ENCODE data around the gene NECAB2.

NECAB2 gene

DNA sequence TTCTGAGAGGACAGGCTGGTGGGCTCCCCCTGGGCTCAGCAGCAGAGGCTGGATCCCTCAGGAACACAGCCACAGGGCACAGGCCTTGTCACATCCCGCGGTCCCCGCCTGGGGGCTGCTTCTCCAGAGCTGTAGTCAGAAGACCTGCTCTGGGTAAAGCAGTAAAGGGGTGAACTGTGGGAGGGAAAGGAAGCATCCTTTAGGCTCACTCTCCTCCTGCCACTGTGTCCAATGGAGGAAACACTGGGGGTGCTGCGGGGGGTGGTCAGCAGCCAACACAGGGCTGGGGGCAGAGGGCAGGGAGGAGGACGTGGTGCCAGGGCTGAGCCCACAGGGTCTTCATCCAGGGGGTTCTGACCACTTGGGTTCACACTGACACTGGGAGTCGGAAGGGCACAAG, 79.6 kb downstream of the NECAB2 start:
- no peak for DNase-seq

DNA sequence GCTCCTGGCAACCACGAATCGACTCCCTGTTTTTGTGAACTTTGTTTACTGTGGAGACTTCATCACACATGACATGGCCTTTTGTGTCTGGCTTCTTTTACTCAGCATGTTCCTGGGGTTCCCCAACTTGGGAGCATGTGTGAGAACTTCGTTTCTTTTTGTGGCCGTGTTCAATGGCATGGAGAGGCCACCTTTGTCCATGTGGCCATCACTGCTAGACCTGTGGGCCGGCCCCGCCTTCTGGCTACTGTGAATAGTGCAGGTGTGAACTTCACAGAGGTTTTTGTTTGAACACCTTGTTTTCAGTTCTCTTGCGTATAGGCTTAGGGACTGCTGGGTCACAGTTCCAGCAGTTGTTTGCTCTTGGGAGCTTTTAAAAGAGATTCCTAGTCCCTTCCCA, 80.2 kb downstream of the NECAB2 start:
- DNase-seq, result no peak

DNA sequence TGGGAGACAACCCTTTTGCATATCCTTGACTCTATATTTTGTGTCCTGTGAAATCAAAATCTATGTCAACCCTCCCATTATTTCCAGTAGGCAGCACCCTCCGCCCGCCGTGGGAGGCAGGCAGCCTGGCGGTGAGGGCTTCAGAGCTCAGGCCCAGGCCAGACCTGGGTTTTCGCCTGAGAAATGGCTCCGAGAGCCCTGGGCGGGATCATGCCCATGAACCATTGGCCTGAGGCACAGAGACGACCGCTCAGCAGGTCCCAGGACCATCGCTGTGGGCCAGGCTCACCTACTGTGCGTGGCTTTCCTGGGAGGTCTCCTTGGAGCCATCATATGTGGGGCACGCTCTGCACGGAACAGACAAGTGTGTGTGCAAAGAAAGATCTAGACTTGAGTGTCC, 80.8 kb downstream of the NECAB2 start:
- DNase-seq, result no peak

DNA sequence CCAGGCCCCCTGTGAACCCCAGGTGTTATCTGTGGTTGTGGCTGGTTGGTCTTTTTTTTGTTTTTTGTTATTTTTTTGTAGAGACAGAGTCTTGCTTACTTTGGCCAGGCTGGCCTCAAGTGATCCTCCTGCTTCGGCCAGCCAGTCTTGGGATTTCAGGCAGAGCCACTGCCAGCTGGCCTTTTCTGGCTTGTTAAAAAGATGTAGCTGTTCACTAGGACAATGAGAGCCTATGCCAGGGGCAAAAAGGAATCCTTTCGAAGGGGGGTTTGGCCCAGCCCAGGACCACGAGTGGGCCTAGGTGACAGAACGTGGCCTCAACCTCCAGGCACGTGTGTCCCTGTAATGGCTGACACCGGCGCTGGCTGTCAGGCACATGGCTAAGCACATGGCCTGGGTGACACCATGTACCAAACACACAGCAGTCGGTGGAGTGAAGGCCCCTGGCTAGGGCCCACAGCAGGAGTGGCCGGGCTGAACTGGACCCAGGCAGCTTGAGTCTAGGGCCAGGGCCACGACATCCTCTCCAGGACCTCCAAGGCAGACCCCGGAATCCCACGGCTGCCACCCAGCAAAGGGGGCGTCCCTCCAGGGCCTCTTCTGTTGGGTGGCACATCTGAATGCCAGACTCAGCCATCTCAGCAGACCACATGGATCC, 81.5 kb downstream of the NECAB2 start:
- DNase-seq, result no peak

DNA sequence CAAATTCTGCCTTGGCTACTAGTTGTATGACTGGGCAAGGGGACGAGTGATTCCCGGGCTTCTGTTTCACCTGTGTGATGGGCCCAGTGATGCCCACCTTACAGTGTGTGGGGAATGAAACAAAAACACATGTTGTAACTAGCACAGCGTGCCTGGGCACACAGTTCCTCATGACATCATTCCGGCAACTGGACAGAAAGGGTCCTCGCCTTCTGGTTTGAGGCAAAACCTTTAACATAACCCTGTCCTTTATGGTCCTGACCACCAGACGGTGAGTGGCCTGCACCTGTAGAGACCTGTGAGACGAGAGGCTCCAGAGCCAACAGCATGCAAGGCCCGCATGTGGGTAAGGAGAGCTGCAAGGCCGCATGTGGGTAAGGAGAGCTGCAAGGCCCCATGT, 82.3 kb downstream of the NECAB2 start:
- DNase-seq, result no peak

DNA sequence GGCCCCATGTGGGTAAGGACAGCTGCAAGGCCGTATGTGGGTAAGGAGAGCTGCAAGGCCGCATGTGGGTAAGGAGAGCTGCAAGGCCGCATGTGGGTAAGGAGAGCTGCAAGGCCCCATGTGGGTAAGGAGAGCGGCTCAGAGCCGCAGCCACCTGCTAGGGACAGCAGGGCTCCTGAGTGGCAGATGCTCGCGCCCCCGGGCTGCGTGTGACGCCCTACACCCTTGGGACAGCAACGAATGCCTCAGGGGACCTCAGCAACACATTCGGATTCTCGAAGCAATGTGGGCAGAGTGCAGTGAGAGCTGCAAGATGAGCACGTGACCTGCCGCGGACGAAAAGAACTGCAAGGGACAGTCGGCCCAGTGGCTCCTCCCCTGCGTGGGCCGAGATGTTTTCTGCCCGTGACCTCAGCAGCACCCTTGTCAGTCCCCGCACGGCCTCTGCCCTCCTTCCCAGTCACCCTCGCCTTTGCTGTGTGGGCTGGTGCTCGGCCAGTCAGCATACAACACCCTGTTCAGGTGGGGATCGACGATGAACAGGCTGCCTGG, 84.1 kb downstream of the NECAB2 start:
- DNase-seq, result no peak
